K562 (cell line): Measurements from ENCODE around the gene SLC6A16. TPM values are rescaled to one million over a fixed set of nuclear protein-coding genes. Genes with fewer than 3 reads are reported as not detected.

Experiments
- ARID2 ChIP-seq: fragments of 450-650 bp; IDR thresholded peaks from 2 replicates; pipeline ENCODE4 v1.6.1; 2017; ENCODE audit warnings: antibody characterized with exemption, mild to moderate bottlenecking
- BCOR ChIP-seq: fragments of 450-650 bp; IDR thresholded peaks from 2 replicates; pipeline ENCODE4 v1.6.1; 2016
- CAMTA2 ChIP-seq: fragments of 250-450 bp; sonication (Bioruptor Pico); conservative IDR thresholded peaks from 2 replicates; pipeline ENCODE4 v1.5.1; 2022
- CHD1 ChIP-seq: fragments of 200-600 bp; sonication (generic); IDR thresholded peaks from one replicate; pipeline ENCODE4 v1.6.1; 2012; ENCODE audit warnings: mild to moderate bottlenecking, moderate library complexity, low read length, inconsistent platforms
- CSDE1 ChIP-seq, 2 experiments: fragments of 450-650 bp; IDR thresholded peaks; 2 replicates each; pipeline ENCODE4 v1.6.1; 2016; ENCODE audit warnings: mild to moderate bottlenecking in 1 of 2
- DPF2 ChIP-seq: fragments of 450-650 bp; IDR thresholded peaks from 2 replicates; pipeline ENCODE4 v1.6.1; 2016
- EP300 ChIP-seq: IDR thresholded peaks from 2 replicates; pipeline ENCODE4 v1.6.1; 2012; ENCODE audit warnings: low read length, improper control_type of control experiment
- ETV6 ChIP-seq, 3 experiments: fragments of 150-350 bp in 1 of 3; sonication (generic) in 1 of 3; formaldehyde crosslinking in 1 of 3; IDR thresholded peaks; 2 replicates each; pipeline versions ENCODE4 v1.6.1 to v1.8.0; 2014 to 2022; ENCODE audit warnings: borderline replicate concordance in 2 of 3, low read depth in 2 of 3, antibody characterized with exemption in 1 of 3, low read length in 1 of 3, mild to moderate bottlenecking in 1 of 3, missing genetic modification reagents in 1 of 3
- FOXJ2 ChIP-seq: fragments of 200-800 bp; sonication (Bioruptor generic); IDR thresholded peaks from 2 replicates; pipeline ENCODE4 v1.6.1; 2016; ENCODE audit warnings: missing genetic modification characterization, missing compliant biosample characterization
- GABPB1 ChIP-seq: sonication (generic); formaldehyde crosslinking; IDR thresholded peaks from 2 replicates; pipeline ENCODE4 v1.8.0; 2022; ENCODE audit warnings: mild to moderate bottlenecking, missing genetic modification reagents
- GTF2A2 ChIP-seq: IDR thresholded peaks from 2 replicates; pipeline ENCODE4 v1.6.1; 2016; ENCODE audit warnings: mild to moderate bottlenecking, missing genetic modification characterization, missing compliant biosample characterization
- GTF2E2 ChIP-seq: fragments of 200-800 bp; sonication (Bioruptor generic); IDR thresholded peaks from 2 replicates; pipeline ENCODE4 v1.6.1; 2016; ENCODE audit warnings: missing genetic modification characterization, missing compliant biosample characterization
- NFIX ChIP-seq: fragments of 250-450 bp; sonication (Bioruptor Pico); IDR thresholded peaks from 2 replicates; pipeline ENCODE4 v1.4.0; 2020; ENCODE audit warnings: low read depth, mild to moderate bottlenecking, moderate library complexity
- PTRF ChIP-seq: fragments of 450-650 bp; IDR thresholded peaks from 2 replicates; pipeline ENCODE4 v1.6.1; 2016; ENCODE audit warnings: mild to moderate bottlenecking, missing genetic modification characterization, missing compliant biosample characterization
- RBBP5 ChIP-seq: fragments of 200-600 bp; sonication (generic); IDR thresholded peaks from 2 replicates; pipeline ENCODE4 v1.6.1; 2012; ENCODE audit warnings: borderline replicate concordance, mild to moderate bottlenecking, low read length, control low read depth, inconsistent platforms; ENCODE audit not compliant: insufficient read depth, poor library complexity, severe bottlenecking
- RUNX1 ChIP-seq: sonication (generic); IDR thresholded peaks from 2 replicates; pipeline ENCODE4 v1.6.1; 2016; ENCODE audit warnings: antibody characterized with exemption, low read depth
- SIX5 ChIP-seq, 2 experiments: IDR thresholded peaks; 2 replicates each; pipeline ENCODE4 v1.6.1; 2011; ENCODE audit warnings: low read length in 2 of 2, borderline replicate concordance in 1 of 2, low read depth in 1 of 2, mild to moderate bottlenecking in 1 of 2, moderate library complexity in 1 of 2; ENCODE audit not compliant: insufficient read depth in 1 of 2
- SMAD2 ChIP-seq: fragments of 150-350 bp; IDR thresholded peaks from 2 replicates; pipeline ENCODE4 v1.6.1; 2014; ENCODE audit warnings: low read depth, mild to moderate bottlenecking, low read length
- SMARCB1 ChIP-seq: IDR thresholded peaks from 2 replicates; pipeline ENCODE4 v1.6.1; 2011; ENCODE audit warnings: improper control_type of control experiment, low read depth; ENCODE audit not compliant: insufficient read length
- TAF7 ChIP-seq: fragments of 450-650 bp; IDR thresholded peaks from 2 replicates; pipeline ENCODE4 v1.6.1; 2016; ENCODE audit warnings: missing genetic modification characterization, missing compliant biosample characterization
- TBL1XR1 ChIP-seq, 2 experiments: IDR thresholded peaks; 2 replicates each; pipeline ENCODE4 v1.6.1; 2012; ENCODE audit warnings: improper control_type of control experiment in 2 of 2, low read length in 2 of 2, mild to moderate bottlenecking in 1 of 2
- TCF7L2 ChIP-seq: fragments of 150-350 bp; IDR thresholded peaks from 2 replicates; pipeline ENCODE4 v1.6.1; 2016; ENCODE audit warnings: low read depth, mild to moderate bottlenecking, low read length, moderate library complexity
- ZBTB8A ChIP-seq: fragments of 450-650 bp; IDR thresholded peaks from 2 replicates; pipeline ENCODE4 v1.6.1; 2018; ENCODE audit warnings: mild to moderate bottlenecking, moderate library complexity; ENCODE audit not compliant: partially characterized antibody
- ZNF174 ChIP-seq: fragments of 250-450 bp; sonication (Bioruptor Pico); IDR thresholded peaks from 2 replicates; pipeline ENCODE4 v1.4.0; 2020; ENCODE audit warnings: mild to moderate bottlenecking
- ZNF24 ChIP-seq: fragments of 450-650 bp; IDR thresholded peaks from 2 replicates; pipeline ENCODE4 v1.6.1; 2016
- ZNF79 ChIP-seq: fragments of 250-450 bp; sonication (Bioruptor Pico); IDR thresholded peaks from 2 replicates; pipeline ENCODE4 v1.4.0; 2020; ENCODE audit warnings: low read depth, mild to moderate bottlenecking, moderate library complexity
- polyA plus RNA-seq, 8 experiments: library from polyadenylated mRNA; depleted of rRNA in 4 of 8; stranded (reverse) in 5 of 8; unstranded in 3 of 8; fragments of >200 nt; fragmentation: Nextera tagmentation in 2 of 8; fragmentation: Illumina TruSeq in 1 of 8; extraction: Ambion mirVana in 2 of 8; extraction: Trizol in 1 of 8; gene quantifications; 2 replicates each; pipeline versions ENCODE4 v1.2.1 to v1.2.3, GENCODE V29; 2011 to 2014; ENCODE audit warnings: inconsistent platforms in 1 of 8, missing spikeins in 1 of 8
- total RNA-seq, 7 experiments: library from RNA; depleted of rRNA in 6 of 7; stranded (reverse); fragments of >200 nt in 6 of 7; fragmentation: Illumina TruSeq in 2 of 7; extraction: Trizol in 2 of 7; gene quantifications; 2 replicates each; pipeline versions ENCODE4 v1.2.1 to v1.2.3, GENCODE V29; 2011 to 2021; ENCODE audit warnings: low replicate concordance in 1 of 7
- TF ChIP-seq, protein P1 (sequence below): fragments of 250-450 bp; sonication (Bioruptor Pico); IDR thresholded peaks from 2 replicates; pipeline ENCODE4 v1.9.0; 2021; ENCODE audit warnings: mild to moderate bottlenecking
- TF ChIP-seq, protein P2 (sequence below): fragments of 250-450 bp; sonication (Bioruptor Pico); IDR thresholded peaks from 2 replicates; pipeline ENCODE4 v1.8.0; 2022; ENCODE audit warnings: moderate library complexity, mild to moderate bottlenecking, inconsistent platforms
- TF ChIP-seq, protein P3 (sequence below): fragments of 450-650 bp; IDR thresholded peaks from 2 replicates; pipeline ENCODE4 v1.6.1; 2017; ENCODE audit warnings: antibody characterized with exemption

SLC6A16 gene
- total and polyA plus RNA-seq, 9 of the 15 experiments (the other 6 are each of a cell fraction or from before 2014, with no cell fraction given) = 0.05 to 0.95 (median 0.36) TPM

DNA sequence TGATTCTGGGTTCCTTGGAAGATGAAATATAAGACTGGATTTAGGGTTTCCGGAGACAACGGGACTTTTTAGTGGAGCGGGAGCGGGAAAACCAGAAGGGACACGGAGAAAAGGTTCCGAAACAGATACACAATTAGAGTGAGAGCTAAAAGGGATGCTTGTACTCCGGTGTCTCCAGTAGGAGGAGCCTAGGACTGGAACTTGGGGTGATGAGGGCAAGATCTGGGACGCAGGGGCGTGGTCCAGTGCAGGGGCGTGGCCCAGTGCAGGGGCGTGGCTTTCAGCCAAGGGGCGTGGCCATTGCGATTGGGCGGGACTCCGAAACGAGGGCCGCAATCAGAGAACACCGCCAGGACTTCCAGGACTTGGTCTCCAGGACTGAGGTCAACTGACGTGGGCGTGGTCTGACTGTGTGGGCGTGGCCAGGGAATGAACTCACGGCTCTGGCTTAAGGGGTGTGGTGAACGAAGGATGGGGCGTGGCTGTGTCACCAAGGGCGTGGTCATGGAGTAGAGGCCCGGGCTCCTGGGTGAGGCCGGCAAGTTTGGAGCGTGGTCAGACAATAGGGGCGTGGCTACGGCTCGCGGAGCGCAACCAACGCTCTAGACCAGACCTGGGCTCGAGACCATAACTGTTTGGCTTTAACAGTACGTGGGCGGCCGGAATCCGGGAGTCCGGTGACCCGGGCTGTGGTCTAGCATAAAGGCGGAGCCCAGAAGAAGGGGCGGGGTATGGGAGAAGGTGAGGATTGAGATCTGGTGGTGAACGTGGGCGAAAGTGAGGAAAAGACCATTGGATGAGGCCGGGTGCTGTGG lies 38.5 kb upstream of the SLC6A16 start, which contains the start of gene DKKL1 (continued):
- TF ChIP-seq GABPB1 (CRISPR knock-in tag) = peak; percentile 39; the same call in 1 of the 2 replicates
- TF ChIP-seq TCF7L2 = no peak
- no peak for TF ChIP-seq CSDE1 (IDR thresholded peaks at IDR 0.05)
- no peak for TF ChIP-seq CHD1
- TF ChIP-seq, protein P1, sequence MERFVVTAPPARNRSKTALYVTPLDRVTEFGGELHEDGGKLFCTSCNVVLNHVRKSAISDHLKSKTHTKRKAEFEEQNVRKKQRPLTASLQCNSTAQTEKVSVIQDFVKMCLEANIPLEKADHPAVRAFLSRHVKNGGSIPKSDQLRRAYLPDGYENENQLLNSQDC = no peak
- TF ChIP-seq RUNX1 = no peak; the same call in 1 of the 2 replicates
- TF ChIP-seq SMARCB1 = no peak
- peak in 1 of 2 experiments; percentile 14; a peak in 1 of 4 replicates for TF ChIP-seq TBL1XR1 (IDR thresholded peaks at IDR 0.05; ENCODE audit: low read length in 2 of 2)
- no peak for TF ChIP-seq GTF2A2 (tag)
- TF ChIP-seq ZNF24 = no peak; the same call in 1 of the 2 replicates
- TF ChIP-seq ETV6 (IDR thresholded peaks at IDR 0.05; ENCODE audit: borderline replicate concordance in 1 of 2, low read depth in 2 of 2, low read length in 1 of 2) = no peak
- no peak for TF ChIP-seq ETV6 (CRISPR knock-in tag; IDR thresholded peaks at IDR 0.05; ENCODE audit: borderline replicate concordance)
- no peak for TF ChIP-seq SIX5 (IDR thresholded peaks at IDR 0.05; ENCODE audit: borderline replicate concordance in 1 of 2, insufficient read depth in 1 of 2, low read depth in 1 of 2, low read length in 2 of 2)
- TF ChIP-seq FOXJ2 (tag) = no peak
- no peak for TF ChIP-seq SMAD2
- TF ChIP-seq TAF7 (tag) = 0 out of 2 replicates have a peak, but pooled peaks have one; percentile 14
- peak; percentile 42 for TF ChIP-seq EP300
- no peak for TF ChIP-seq ZBTB8A
- no peak for TF ChIP-seq CAMTA2 (CRISPR knock-in tag)
- no peak; the same call in 1 of the 2 replicates for TF ChIP-seq BCOR
- no peak for TF ChIP-seq ARID2
- TF ChIP-seq, protein P2, sequence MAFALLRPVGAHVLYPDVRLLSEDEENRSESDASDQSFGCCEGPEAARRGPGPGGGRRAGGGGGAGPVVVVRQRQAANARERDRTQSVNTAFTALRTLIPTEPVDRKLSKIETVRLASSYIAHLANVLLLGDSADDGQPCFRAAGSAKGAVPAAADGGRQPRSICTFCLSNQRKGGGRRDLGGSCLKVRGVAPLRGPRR (CRISPR knock-in tag) = no peak
- TF ChIP-seq, protein P3, sequence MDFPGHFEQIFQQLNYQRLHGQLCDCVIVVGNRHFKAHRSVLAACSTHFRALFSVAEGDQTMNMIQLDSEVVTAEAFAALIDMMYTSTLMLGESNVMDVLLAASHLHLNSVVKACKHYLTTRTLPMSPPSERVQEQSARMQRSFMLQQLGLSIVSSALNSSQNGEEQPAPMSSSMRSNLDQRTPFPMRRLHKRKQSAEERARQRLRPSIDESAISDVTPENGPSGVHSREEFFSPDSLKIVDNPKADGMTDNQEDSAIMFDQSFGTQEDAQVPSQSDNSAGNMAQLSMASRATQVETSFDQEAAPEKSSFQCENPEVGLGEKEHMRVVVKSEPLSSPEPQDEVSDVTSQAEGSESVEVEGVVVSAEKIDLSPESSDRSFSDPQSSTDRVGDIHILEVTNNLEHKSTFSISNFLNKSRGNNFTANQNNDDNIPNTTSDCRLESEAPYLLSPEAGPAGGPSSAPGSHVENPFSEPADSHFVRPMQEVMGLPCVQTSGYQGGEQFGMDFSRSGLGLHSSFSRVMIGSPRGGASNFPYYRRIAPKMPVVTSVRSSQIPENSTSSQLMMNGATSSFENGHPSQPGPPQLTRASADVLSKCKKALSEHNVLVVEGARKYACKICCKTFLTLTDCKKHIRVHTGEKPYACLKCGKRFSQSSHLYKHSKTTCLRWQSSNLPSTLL = no peak
- no peak; the same call in 1 of the 2 replicates for TF ChIP-seq DPF2
- TF ChIP-seq NFIX (CRISPR knock-in tag) = no peak
- no peak for TF ChIP-seq PTRF
- TF ChIP-seq ZNF174 (CRISPR knock-in tag) = no peak
- no peak for TF ChIP-seq GTF2E2 (tag)
- no peak for TF ChIP-seq RBBP5
- no peak for TF ChIP-seq ZNF79 (CRISPR knock-in tag)
